NCI-H2107 (cell line): Measurements from ENCODE around the gene NDUFA3.
"Not testable (repeated sequence)": the region's sequence is repeated elsewhere in the genome, so short reads cannot be mapped to it uniquely, and the experiment has no call there.

ENCODE experiments used
- DNase-seq: peaks from one replicate; lab custom pipeline; 2025; lab: John Stamatoyannopoulos, UW

NDUFA3 gene

DNA sequence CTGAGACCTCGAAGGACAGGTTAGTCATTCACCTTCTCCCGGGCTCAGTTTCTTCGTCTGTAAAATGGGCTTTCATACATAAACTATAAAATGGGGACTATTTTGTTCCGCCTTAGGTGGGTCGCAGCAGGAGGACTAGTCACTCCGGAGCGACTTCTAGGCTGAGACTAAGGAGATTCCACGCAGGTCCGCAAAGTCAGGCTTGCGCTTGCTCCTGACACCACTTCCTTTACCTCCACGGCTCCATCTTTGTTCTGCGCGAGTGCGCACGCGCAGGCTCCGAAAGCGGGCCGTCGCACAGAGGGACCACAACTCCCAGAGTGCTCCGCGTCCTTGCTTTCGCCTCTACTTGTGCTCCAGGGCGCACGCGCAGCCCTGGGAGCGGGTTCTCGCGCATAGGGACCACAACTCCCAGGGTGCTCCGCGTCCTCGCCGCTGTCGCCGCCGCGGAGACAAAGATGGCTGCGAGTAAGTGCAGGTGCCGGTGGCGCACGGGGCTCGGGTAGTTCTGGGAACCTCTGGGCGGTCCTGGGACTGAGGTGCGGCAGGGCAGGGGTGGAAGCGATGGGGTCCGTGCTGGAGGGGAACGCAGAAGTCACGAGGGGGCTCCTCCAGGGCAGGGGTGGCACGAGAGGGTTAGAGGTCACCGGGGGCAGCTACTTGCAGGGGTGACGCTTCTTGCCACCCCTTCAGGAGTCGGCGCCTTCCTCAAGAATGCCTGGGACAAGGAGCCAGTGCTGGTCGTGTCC is at the start of gene NDUFA3:
TSS of gene NDUFA3 (plus strand) at position 435 of the 749 bp plus-strand sequence. CDS start at position 459, 24 bp downstream.
- DNase-seq: peak; percentile 94

DNA sequence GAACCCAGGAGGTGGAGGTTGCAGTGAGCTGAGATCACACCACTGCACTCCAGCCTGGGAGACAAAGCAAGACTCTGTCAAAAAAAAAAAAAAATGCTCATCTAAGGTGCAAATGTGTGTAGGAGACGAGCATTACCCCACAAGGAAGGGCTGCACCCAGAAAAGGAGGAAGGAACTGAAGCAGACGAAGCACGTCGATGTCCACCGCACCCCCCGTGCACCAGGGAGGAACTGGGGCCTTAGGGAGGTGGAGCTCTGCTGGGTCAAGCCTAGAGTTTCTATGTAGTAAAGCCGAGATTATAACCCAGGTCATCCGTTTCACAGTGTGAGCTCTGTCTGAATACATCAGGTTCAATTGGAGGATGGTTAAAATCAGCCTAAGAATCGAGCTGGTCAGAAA is 40.0 kb upstream of the NDUFA3 start:
- DNase-seq: no peak

DNA sequence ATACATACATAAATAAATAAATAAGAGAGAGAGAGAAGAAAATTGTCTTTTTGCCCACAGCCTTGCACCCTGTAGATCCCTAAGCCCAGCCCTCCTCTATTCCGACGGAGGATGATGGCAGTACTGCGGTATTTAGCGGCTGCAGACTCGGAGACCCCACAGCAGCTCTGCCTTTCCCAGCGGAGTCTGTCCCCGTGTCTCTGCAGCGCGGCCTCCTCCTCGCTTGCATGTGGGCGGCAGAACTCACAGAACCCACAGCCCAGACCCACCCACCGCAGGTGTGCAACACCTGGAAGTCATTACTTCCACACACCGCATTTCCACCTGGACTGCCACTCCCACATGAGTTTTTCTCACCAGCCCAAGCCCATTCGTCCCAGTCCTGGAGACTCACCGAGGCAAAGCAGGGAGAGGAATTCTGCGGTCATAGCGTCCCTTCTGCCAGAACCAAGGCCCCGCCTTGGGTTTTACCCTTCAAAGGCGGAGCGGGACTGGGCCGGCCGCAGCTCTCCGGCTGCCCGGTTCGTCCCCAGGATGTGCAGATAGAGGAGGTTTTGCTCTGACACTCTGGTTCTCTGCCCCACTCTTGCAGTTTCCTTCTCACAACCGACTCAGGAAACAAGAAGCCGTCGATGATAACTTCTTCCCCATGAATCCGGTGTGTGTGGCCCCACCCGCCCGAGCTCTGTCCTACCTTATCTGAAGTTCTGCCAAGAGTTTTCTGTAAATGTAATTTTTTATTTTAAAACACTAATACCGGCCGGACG is 39.1 kb upstream of the NDUFA3 start, which contains the start of gene VSTM1:
TSS of gene VSTM1 (minus strand) at position 548 of the 767 bp plus-strand sequence. CDS start at position 428, 120 bp downstream.
- DNase-seq: no peak

DNA sequence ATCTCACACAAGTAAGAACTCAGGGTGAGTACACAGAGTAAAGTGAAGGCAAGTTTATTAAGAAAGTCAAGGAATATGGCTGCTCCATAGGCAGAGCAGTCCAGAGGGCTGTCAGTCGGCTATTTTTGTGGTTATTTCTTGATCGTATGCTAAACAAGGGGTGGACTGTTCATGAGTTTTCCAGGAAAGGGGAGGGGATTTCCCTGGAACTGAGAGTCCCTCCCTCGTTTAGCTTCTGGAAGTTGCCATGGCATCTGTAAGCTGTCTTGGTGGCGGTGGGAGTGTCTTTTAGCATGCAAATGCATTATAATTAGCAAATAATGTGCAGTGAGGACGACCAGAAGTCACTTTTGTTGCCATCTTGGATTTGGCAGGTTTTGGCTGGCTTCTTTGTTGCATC is 33.2 kb upstream of the NDUFA3 start:
- DNase-seq: no peak

DNA sequence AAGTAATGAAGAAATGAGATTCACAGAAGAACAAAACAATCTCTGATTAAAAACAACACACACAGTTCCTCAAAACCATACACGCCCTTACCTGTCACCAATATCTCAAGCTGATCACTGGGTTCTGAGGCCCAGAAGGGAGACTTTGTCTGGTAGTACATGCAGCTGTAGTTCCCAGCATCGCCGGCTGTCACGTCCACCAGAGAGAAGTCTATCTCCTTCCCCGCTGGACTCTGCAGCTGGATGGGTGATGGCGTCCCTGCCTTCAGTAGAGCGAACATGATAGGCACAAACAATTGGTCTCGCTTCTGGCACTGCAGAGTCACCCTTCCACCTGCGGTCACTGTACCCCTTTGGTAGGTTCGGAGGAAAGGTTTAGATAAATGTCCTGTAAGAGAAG is 28.8 kb upstream of the NDUFA3 start:
- DNase-seq: no peak

DNA sequence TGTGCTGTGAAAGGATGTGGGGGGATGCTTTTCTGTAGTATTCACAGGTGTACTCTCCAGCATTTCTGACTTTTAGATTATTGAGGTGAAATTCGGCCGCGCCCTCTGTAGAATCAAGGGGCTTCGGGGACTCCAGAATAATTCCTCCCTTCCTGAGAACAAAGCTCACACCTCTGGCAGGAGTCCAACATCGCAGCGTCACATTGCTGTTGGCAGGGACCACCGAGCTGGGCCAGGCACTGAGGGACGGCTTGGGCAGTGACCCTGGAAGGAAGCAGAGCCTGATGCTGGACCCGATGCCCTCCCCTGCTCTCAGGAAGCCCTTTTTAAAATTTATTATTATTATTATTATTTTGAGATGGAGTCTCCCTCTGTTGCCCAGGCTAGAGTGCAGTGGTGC is 27.8 kb upstream of the NDUFA3 start:
- no peak for DNase-seq

DNA sequence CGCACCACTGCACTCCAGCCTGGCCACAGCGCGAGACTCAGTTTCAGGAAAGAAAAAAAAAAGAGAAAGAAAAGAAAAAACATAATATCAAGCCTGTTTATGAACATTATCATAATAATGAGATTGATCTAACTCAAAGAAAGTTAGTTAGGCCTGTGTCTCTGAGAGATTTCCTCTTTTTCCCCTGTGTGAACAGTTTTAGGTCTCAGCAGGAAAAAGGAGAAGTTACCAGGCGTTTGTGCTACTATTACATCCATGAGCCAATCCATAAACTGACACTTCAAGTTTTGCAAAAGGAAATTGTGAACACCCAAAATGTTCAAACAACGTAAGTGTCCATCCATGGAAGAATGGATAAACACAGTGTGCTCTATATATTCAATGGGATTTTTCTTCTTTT is 25.3 kb upstream of the NDUFA3 start:
- DNase-seq: no peak

DNA sequence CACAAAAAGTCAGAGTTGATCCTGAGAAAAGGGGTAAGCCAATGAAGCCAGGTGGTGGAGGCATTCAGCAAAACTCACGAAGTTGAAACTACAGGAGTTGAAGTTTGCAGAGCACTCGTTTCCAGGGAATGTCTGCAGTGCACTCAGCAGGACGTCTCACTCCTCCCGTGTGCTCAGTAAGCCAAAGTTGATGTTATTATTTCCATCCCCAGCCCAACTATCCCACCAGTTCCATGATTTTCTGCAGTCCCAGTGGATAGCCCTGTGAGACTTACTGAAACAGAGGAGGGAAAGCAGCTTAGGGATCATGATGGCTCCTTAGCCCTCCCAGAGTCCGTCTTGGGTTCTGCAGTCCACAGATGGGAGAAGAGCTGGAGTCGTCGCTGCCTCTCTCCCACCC is 21.6 kb upstream of the NDUFA3 start, which contains the start of gene TARM1:
TSS of gene TARM1 (minus strand) at position 334 of the 400 bp plus-strand sequence. CDS start at position 309, 25 bp downstream.
- DNase-seq: no peak

DNA sequence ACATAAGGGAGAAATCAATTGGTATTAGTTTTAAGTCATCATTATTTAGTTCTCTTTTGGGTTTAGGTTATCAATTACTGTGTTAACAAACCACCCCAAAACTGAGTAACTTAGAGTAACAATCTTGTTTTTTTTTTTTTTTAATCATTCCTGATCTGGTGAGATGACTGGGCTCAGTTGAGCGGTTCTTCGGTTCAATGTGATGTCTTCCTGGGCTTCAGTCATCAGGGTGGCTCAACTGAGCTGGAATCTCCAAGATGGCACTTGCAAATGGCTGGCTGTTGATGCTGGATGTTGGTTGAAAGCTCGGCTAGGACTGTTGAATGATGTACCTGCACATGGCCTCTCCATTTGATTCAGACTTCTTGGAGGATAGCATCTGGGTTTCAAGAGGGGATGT is 18.2 kb upstream of the NDUFA3 start:
- DNase-seq: no peak

DNA sequence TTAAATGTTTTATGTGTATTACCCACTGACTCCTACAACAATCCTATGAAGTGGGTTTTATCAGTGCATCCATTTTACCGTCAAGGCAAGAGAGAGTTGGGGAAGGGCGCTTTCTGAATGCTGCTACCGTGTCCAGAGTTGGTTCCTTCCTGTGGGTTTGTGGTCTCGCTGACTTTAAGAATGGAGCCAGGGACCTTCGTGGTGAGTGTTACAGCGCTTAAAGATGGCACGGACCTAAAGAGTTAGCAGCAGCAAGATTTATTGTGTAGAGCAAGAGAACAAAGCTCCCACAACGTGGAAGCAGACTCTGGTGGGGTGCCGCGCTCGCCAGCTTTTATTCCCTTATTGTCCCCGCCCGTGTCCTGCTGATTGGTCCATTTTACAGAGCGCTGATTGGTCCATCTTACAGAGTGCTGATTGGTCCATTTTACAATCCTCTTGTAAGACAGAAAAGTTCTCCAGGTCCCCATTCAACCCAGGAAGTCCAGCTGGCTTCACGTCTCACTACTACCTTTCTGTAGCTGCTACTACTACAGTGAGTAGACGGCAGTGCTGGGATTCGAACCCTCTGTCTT is 8.1 kb upstream of the NDUFA3 start:
- no peak for DNase-seq

DNA sequence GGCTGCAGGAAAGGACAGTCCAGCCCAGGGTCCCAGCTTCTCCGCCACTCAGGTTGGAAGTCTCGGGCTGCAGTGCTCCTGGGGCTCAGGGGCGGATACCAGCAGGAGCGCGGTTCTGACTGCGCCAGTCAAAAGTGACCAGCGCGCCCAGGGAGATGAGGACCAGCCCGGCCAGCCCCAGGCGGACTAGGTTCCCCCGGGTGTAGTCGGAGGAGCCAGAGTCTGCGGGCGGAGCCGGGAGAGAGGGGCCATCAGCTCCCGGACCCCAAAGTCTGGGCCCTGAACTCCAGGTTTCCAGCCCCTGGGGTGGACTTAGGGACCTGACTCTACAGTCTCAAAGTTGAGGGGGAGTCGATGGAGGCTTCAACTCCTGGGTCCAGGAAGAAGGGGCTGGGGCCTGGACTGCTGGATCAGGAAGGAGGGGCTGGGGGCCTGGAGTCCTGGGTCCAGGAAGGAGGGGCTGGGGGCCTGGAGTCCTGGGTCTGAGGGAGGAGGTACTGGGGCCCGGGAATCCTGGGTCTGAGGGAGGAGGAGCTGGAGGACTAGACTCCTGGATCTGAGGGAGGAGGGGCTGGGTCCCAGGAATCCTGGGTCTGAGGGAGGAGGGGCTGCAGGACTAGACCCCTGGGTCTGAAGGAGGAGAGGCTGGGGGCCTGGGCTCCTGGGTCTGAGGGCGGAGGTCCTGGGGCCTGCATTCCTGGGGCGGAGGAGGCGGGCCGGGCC is 7.4 kb upstream of the NDUFA3 start:
- DNase-seq: no peak

DNA sequence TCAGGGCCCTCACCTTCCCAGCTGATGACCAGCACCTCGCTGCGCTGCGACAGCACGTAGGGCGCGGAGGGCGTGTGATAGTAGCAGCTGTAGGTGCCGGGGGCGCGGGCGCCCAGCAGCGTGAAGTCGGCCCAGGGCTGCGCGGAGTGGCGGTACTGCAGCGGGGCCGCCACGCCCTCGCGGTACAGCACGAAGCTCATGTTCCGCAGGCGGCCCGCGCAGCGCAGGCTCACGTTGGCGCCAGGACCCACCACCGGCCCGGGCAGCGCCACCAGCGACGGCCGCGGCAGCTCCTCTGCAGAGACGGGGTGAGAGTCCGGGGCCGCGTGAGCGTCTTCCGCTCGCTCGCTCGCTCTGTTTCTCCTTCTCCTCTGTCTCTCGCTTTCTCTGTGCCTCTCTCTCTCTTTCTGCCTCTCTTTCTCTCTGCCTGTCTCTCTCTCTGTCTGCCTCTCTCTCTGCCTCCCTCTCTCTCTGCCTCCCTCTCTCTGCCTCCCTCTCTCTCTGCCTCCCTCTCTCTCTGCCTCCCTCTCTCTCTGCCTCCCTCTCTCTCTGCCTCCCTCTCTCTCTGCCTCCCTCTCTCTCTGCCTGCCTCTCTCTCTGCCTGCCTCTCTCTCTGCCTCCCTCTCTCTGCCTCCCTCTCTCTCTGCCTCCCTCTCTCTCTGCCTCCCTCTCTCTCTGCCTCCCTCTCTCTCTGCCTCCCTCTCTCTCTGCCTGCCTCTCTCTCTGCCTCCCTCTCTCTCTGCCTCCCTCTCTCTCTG is 6.6 kb upstream of the NDUFA3 start:
- not testable (repeated sequence) for DNase-seq

DNA sequence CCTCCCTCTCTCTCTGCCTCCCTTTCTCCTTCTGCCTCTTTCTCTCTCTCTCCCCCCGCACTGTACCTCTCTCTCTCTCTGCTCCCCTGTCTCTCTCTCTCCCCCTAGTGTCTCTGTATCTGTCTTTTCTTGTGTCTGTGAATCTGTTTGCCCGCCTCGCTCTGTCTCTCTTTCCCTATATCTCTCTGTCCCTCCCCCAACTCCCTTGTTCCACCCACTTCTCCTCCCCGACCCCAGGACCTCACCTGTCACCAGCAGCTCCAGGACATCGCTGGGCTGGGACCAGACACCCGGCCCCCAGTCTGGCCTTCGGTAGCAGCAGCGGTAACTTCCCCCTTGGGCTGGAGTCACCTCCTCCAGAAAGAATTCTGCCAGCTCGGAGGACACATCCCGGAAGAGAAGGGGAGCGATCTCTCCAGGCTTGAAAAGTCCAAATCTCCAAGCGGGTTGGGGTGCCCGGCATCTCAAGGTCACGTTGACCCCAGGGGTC is 6.0 kb upstream of the NDUFA3 start:
- DNase-seq: no peak

DNA sequence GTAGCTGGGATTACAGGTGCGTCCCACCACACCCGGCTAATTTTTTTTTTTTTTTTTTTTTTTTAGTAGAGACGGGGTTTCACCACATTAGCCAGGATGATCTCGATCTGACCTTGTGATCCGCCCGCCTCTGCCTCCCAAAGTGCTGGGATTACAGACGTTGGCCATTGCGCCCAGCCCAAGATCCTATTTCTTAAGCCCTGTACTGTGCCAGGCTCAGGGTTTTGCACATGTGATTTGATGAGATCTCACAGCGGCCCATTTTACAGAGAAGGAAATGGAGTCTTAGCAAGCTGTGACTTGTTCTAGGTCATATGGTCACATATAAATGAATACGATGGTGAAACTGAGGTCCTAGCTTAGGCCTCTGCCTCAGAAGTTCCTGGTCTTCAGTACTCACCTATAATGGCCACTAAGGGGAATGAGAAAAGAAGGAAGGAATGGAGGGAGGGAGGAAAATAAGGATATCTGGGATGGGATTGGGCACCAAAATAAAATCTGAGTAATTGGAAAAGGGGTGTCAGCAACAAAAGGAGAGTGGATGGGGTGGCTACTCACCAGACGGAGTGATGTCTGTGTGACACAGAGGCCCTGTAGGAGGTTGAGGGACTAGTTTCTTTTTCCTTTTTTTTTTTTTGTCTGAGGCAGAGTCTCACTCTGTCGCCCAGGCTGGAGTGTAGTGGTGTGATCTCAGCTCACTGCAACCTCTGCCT is 3.3 kb upstream of the NDUFA3 start:
- no peak for DNase-seq

DNA sequence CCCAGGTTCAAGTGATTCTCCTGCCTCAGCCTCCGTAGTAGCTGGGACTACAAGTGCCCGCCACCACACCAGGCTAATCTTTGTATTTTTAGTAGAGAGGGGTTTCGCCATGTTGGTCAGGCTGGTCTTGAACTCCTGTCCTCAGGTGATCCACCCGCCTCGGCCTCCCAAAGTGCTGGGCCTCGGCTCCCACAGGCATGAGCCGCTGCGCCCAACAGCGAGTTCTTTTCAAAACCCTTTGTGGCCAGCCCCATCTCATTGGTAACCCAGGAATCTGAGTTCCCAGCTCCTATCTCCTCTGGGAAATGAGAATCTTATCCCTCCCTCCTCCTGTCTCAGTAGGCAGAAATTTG is 2.8 kb upstream of the NDUFA3 start:
- not testable (repeated sequence) for DNase-seq

DNA sequence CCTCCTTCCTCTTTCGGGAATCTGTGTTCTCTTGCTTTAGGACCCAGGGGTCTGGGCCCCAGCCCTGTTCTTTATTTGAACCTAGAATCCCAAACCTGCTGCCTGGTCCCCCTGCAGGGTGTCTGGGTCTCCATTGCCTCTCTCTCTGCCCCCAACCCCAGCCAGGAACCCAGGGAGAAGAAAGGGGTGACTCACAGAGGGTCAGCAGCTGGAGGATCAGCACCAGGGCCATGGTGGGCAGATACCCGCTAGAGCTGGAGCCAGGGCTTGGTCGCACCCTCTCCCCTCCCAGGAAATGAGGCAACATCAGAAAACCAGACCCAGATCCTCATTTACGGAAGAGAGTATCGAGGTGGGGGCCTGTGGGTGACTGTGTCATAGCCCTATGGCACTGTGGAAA is 2.1 kb upstream of the NDUFA3 start, which contains the start of gene OSCAR:
TSS of gene OSCAR (minus strand) at position 243 of the 400 bp plus-strand sequence. CDS start at position 232, 11 bp downstream.
- no peak for DNase-seq

DNA sequence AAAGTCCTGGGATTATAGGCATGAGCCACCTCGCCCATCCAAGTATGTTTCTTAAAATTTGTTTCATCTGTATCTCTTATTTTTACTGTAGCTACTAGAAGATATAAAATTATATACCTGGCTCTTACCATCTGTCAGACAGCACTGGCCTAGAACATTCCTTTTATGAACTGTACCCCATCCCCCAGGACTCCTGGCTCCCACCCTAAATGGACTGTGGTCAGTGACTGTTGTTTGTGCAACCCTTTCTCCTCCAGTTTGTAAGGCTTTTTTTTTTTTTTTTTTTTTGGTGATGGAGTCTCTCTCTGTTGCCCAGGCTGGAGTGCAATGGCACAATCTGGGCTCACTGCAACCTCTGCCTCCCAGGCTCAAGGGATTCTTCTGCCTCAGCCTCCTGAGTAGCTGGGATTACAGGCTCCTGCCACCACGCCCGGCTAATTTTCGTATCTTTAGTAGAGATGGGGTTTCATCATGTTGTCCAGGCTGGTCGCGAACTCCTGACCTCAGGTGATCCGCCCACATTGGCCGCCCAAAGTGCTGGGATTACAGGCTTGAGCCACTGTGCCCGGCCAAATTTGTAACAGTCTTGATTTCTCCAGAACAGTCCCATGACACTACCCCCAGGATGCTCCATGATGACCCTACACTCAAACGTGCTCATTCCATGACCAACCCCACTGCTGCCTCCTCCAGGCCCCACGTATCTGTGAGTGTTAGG is 2.5 kb downstream of the NDUFA3 start:
- DNase-seq: no peak

DNA sequence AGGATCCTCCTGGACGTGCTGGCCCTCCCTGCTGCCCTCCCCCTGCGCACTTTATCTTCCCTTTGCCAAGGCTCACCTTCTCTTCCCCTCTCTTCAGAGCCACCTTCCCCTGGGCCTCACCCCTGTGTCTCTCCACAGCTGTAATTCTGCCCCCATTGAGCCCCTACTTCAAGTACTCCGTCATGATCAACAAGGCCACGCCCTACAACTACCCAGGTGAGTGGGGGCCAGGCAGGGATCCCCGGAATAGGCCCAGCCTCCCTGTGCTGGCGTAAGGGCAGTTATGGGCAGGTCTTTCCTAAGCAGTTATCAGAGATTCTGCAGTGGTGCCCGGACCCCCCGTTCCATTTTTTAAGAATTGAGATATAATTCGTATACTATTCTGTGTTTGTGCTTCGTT is 3.1 kb downstream of the NDUFA3 start:
- DNase-seq: no peak

DNA sequence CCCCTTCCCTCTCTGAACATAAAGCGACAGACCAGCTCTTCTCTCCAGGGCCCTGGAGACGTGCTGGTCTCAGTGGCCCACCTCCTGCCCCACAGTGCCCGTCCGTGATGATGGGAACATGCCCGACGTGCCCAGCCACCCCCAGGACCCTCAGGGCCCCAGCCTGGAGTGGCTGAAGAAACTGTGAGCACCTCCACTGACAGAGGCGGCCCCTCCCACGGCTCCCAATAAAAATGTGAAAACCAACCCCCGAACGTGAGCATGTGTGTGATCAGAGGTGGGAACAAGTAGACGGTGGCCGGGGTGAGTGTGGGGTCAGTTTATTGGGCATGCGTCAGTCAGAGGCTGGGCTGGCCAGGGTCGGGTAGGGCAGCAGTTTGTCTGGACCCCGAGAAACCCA is 4.1 kb downstream of the NDUFA3 start:
- DNase-seq: no peak
